HUES6 (cell line): ENCODE data around the gene GH2.
"Not testable (repeated sequence)": the region's sequence is repeated elsewhere in the genome, so short reads cannot be mapped to it uniquely, and the experiment has no call there.

Source experiments
- H3K27ac ChIP-seq: 2 replicates; pipeline ENCODE4 v1.7.0; 2013; ENCODE audit warnings: low read depth, mild to moderate bottlenecking, low read length, inconsistent platforms
- H3K27me3 ChIP-seq: 2 replicates; pipeline ENCODE4 v1.6.1; 2013; ENCODE audit warnings: low read length; ENCODE audit not compliant: control insufficient read depth, insufficient read depth
- H3K36me3 ChIP-seq: 2 replicates; pipeline ENCODE4 v1.6.1; 2013; ENCODE audit warnings: low read length; ENCODE audit not compliant: control insufficient read depth, insufficient read depth
- H3K4me1 ChIP-seq: 2 replicates; pipeline ENCODE4 v1.6.1; 2013; ENCODE audit warnings: low read length; ENCODE audit not compliant: control insufficient read depth, insufficient read depth
- H3K4me3 ChIP-seq: 2 replicates; pipeline ENCODE4 v1.5.1; 2013; ENCODE audit warnings: low read depth, low read length
- H3K9ac ChIP-seq: one replicate; pipeline ENCODE4 v1.6.1; 2013; ENCODE audit warnings: mild to moderate bottlenecking, low read length
- H3K9me3 ChIP-seq: 2 replicates; pipeline ENCODE4 v1.6.1; 2013; ENCODE audit warnings: low read depth, low read length; ENCODE audit not compliant: control insufficient read depth, insufficient read depth

The GH2 gene

DNA sequence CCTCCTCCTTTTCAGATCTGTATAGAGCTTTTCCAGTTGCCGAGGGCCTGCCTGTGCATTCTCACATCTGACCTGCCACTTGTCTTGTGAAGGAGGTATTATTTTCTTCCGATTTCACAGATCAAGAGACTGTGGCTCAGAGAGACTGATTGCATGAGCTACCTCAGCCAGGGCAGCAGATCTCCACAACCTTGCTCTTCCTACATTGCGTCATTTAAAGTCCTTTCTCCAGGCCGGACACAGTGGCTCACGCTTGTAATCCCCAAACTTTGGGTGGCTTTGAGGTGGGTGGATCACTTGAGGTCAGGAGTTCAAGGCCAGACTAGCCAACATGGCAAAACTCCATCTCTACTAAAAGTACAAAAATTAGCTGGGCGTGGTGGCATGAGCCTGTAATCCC is 38.3 kb upstream of the GH2 start:
- H3K4me3 ChIP-seq, H3K9ac ChIP-seq, H3K27ac ChIP-seq, H3K9me3 ChIP-seq, H3K36me3 ChIP-seq, H3K4me1 ChIP-seq: not testable (repeated sequence)
- peaks cover 18% of the 10 kb centered on the region for H3K27me3 ChIP-seq

- Histone ChIP-seq H3K27me3 (peaks cover 18% of the 10 kb centered on the region), H3K4me3 (peak overlapping the region; percentile 31; the same call in 1 of the 2 replicates), H3K9me3 (no peaks in the 10 kb centered on the region), H3K27ac (no peak overlapping the region), H3K36me3 (no peaks in the 10 kb centered on the region), H3K9ac (no peak overlapping the region), H3K4me1 (peaks cover 7% of the 10 kb centered on the region; the same call in 1 of the 2 replicates)
Observed at GRCh38 chr17:63919311-63919723, 37.6 kb upstream of the GH2 start.

GRCh38 chr17:63918789-63919305 is 37.1 kb upstream of the GH2 start, which contains the start of gene GH1:
Gene GH1 (minus strand): TSS chr17:63918839. CDS start chr17:63918776, 63 bp downstream.
- H3K36me3 ChIP-seq, H3K4me1 ChIP-seq, H3K9me3 ChIP-seq, H3K27ac ChIP-seq, H3K9ac ChIP-seq: not testable (repeated sequence)
- Histone ChIP-seq H3K4me3 (peak within 1 kb of the TSS; percentile 36), H3K27me3 (peaks cover 18% of the 10 kb centered on the region)

GRCh38 chr17:63918305-63918704 is 36.6 kb upstream of the GH2 start:
- H3K4me1 ChIP-seq = peaks cover 7% of the 10 kb centered on the region; the same call in 1 of the 2 replicates
- H3K27me3 ChIP-seq = peaks cover 18% of the 10 kb centered on the region
- no peak overlapping the region for H3K9ac ChIP-seq
- peak overlapping the region; percentile 36 for H3K4me3 ChIP-seq
- H3K36me3 ChIP-seq = no peaks in the 10 kb centered on the region
- H3K9me3 ChIP-seq = no peaks in the 10 kb centered on the region
- no peak overlapping the region for H3K27ac ChIP-seq

DNA sequence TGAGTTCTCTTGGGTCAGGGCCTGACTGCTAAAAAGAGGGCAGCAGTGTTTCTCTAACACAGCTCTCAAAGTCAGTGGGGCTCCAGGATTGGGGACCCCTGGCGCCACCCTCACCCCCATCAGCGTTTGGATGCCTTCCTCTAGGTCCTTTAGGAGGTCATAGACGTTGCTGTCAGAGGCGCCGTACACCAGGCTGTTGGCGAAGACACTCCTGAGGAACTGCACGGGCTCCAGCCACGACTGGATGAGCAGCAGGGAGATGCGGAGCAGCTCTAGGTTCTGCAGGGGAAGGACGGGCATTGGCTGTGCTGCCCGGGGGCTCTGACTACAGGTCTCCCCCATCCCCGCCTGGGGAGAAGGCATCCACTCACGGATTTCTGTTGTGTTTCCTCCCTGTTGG is 35.9 kb upstream of the GH2 start:
- Histone ChIP-seq H3K4me1 (peaks cover 7% of the 10 kb centered on the region; the same call in 1 of the 2 replicates), H3K36me3 (no peaks in the 10 kb centered on the region), H3K27ac (no peak overlapping the region)

DNA sequence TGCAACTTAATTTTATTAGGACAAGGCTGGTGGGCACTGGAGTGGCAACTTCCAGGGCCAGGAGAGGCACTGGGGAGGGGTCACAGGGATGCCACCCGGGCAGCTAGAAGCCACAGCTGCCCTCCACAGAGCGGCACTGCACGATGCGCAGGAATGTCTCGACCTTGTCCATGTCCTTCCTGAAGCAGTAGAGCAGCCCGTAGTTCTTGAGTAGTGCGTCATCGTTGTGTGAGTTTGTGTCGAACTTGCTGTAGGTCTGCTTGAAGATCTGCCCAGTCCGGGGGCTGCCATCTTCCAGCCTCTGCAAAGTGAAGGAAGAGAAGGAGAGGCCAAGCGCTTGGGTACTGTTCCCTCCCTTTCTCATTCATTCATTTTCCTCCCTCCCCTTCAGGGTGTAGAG is 35.5 kb upstream of the GH2 start:
- not testable (repeated sequence) for H3K36me3 ChIP-seq, H3K9me3 ChIP-seq, H3K9ac ChIP-seq, H3K4me1 ChIP-seq, H3K4me3 ChIP-seq, H3K27ac ChIP-seq
- H3K27me3 ChIP-seq = peaks cover 18% of the 10 kb centered on the region

More for the DNA sequence above, 35.9 kb upstream of the GH2 start:
- no peaks in the 10 kb centered on the region for H3K9me3 ChIP-seq
- H3K9ac ChIP-seq = no peak overlapping the region
- H3K4me3 ChIP-seq = peak overlapping the region; percentile 36; the same call in 1 of the 2 replicates
- H3K27me3 ChIP-seq = peaks cover 18% of the 10 kb centered on the region

GRCh38 chr17:63916566-63917185 is 34.9 kb upstream of the GH2 start:
- Histone ChIP-seq H3K4me1 (peaks cover 7% of the 10 kb centered on the region; the same call in 1 of the 2 replicates), H3K4me3 (no peak overlapping the region), H3K27ac (no peak overlapping the region), H3K36me3 (no peaks in the 10 kb centered on the region), H3K9me3 (no peaks in the 10 kb centered on the region), H3K27me3 (peaks cover 18% of the 10 kb centered on the region), H3K9ac (peak overlapping the region; percentile 16)

GRCh38 chr17:63915753-63916152 is 34.0 kb upstream of the GH2 start:
- H3K4me1 ChIP-seq, H3K9ac ChIP-seq, H3K27ac ChIP-seq, H3K36me3 ChIP-seq, H3K9me3 ChIP-seq, H3K4me3 ChIP-seq: not testable (repeated sequence)
- H3K27me3 ChIP-seq = peaks cover 18% of the 10 kb centered on the region

GRCh38 chr17:63914471-63914870 is 32.7 kb upstream of the GH2 start:
- H3K9ac ChIP-seq = no peak overlapping the region
- H3K4me1 ChIP-seq = peaks cover 7% of the 10 kb centered on the region; the same call in 1 of the 2 replicates
- no peaks in the 10 kb centered on the region for H3K9me3 ChIP-seq
- peaks cover 20% of the 10 kb centered on the region for H3K27me3 ChIP-seq
- no peak overlapping the region for H3K4me3 ChIP-seq
- no peaks in the 10 kb centered on the region for H3K36me3 ChIP-seq
- H3K27ac ChIP-seq = no peak overlapping the region

GRCh38 chr17:63911657-63912100 is 29.9 kb upstream of the GH2 start:
- no peak overlapping the region for H3K9ac ChIP-seq
- H3K4me3 ChIP-seq = no peak overlapping the region
- H3K27me3 ChIP-seq = peaks cover 8% of the 10 kb centered on the region
- no peaks in the 10 kb centered on the region for H3K9me3 ChIP-seq
- H3K36me3 ChIP-seq = no peaks in the 10 kb centered on the region
- peaks cover 3% of the 10 kb centered on the region; the same call in 1 of the 2 replicates for H3K4me1 ChIP-seq
- no peak overlapping the region for H3K27ac ChIP-seq

GRCh38 chr17:63911041-63911635 is 29.4 kb upstream of the GH2 start, which contains the start of gene CSHL1:
Gene CSHL1 (minus strand): TSS chr17:63911258. CDS start chr17:63911196, 62 bp downstream.
- H3K4me1 ChIP-seq = peaks cover 3% of the 10 kb centered on the region; the same call in 1 of the 2 replicates
- no peak within 1 kb of the TSS for H3K27ac ChIP-seq
- peaks cover 2% of the 10 kb centered on the region for H3K27me3 ChIP-seq
- H3K9me3 ChIP-seq = no peaks in the 10 kb centered on the region
- no peak within 1 kb of the TSS for H3K4me3 ChIP-seq
- H3K36me3 ChIP-seq = no peaks in the 10 kb centered on the region
- H3K9ac ChIP-seq = no peak within 1 kb of the TSS
